NCI-H2029 treated with DMSO at 0.1 percent for 48 hours (cell line): Measurements from ENCODE around the gene STEAP4.
"Not testable (repeated sequence)": the region's sequence is repeated elsewhere in the genome, so short reads cannot be mapped to it uniquely, and the experiment has no call there.

Experiments
- DNase-seq: peaks from one replicate; lab custom pipeline; 2025; lab: John Stamatoyannopoulos, UW

The STEAP4 gene

GRCh38 chr7:88312061-88312663, 5.5 kb upstream of the STEAP4 start:
- DNase-seq = no peak

GRCh38 chr7:88311675-88312036, 5.0 kb upstream of the STEAP4 start:
- peak; percentile 3 for DNase-seq

GRCh38 chr7:88310956-88311674, 4.4 kb upstream of the STEAP4 start:
- DNase-seq = no peak

DNA sequence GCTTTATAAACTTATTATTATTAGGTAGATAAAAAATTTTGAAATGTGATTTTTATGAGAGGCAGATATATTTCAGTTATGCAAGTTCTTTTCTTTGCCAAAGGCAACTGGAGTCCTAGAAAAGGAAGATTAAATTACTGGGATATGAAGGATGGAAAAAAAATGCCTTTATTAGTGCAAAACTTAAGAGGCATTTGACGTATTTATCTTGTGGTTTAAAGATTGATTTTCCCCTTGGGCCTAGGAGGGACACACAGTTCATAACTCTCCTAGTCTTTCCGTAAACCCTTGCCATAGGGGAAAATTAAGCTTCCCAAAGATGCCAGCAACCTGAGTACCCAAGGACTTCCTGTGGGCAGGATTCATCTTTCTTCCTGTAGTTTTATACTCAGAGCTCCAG, 3.1 kb upstream of the STEAP4 start:
- no peak for DNase-seq

DNA sequence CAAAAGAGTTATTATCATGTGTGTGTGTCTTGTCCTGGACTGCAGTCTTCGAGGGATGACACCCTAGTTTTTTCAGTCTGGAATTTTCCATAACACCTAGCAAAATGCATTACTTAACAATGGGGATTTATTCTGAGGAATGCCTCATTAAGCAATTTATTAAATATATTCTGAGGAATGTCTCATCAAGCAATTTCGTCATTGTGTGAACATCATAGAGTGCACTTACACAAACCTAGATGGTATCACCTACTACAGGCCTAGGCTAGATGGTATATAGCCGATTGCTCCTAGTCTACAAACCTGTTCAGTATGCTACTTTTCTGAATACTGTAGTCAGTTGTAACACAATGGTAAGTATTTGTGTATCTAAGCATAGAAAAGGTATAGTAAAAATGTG, 1.1 kb upstream of the STEAP4 start:
- DNase-seq = no peak

- no peak for DNase-seq
Observed at GRCh38 chr7:88307412-88307811, 718 bp upstream of the STEAP4 start.

DNA sequence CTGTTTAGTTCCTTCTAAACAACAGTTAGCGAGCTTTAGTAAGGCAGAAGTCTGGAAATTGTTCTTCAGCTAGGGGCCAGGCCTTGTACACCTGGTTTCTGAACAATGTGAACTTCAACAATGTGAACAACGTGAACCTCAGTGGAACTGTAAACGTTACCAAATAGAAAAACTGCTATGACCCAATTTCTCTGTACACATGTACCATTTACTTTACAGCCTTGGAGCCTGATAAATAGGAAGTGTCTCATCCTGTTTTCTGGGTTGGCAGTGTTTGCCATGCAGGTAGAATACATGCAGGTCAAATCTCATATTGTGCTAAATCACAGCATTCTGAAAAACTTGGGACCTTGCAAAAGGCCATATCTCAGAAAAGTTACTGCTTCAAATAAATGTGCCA, 1.6 kb downstream of the STEAP4 start:
- no peak for DNase-seq

GRCh38 chr7:88302486-88302885, 4.2 kb downstream of the STEAP4 start:
- DNase-seq = no peak

- no peak for DNase-seq
Observed at GRCh38 chr7:88301924-88302323, 4.8 kb downstream of the STEAP4 start.

DNA sequence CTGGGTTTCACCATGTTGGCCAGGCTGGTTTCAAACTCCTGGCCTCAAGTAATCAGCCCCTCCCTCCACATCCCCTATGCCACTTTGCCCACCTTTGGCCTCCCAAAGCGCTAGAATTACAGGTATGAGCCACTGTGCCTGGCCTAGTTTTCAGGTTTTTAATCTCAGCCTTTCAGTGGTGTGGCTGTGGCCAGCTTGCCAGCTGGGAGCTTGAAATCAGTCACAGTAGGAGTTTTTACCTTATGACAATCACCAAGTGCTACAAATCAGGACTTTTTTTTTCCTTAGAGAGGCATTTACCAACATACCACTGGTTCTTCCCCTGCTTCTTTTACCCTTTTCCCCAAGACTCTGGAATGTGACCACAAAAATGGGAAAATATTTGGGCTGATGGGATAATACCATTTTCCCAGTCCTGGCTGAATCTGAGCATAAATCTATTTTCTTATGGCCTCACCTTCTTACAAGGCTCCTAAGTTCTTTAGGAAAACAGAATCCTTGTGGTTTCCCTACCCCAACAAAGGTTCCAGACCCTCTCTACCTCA, 6.2 kb downstream of the STEAP4 start:
- no peak for DNase-seq

- DNase-seq = no peak
Observed at GRCh38 chr7:88299126-88299525, 7.6 kb downstream of the STEAP4 start.

- no peak for DNase-seq
Observed at GRCh38 chr7:88293866-88294265, 12.8 kb downstream of the STEAP4 start.

GRCh38 chr7:88291398-88292173, 15.1 kb downstream of the STEAP4 start:
- DNase-seq = no peak

GRCh38 chr7:88290491-88290890, 16.2 kb downstream of the STEAP4 start:
- no peak for DNase-seq

DNA sequence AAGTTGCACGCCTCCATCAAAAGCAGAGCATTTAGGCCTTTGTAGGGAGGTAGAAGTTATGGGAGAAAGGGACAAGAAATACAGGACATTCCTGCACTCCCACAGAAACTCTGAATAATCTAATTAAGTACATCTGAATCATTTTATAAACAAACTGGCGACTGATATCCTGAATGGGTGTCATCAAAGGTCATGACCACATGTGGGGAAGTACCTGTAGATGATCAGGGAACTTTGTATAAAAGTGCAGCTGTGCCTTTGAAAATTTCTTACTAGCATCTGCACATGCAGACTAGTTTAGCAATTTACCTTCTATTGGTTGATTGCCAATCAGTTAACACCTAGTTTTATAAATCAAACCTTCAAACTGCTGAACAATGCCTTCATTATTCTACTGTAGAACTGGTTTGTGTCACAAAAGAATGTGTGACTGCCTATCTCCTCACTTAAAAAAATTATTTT, 17.1 kb downstream of the STEAP4 start:
- DNase-seq = no peak

GRCh38 chr7:88281749-88282148, 24.9 kb downstream of the STEAP4 start:
- no peak for DNase-seq

DNA sequence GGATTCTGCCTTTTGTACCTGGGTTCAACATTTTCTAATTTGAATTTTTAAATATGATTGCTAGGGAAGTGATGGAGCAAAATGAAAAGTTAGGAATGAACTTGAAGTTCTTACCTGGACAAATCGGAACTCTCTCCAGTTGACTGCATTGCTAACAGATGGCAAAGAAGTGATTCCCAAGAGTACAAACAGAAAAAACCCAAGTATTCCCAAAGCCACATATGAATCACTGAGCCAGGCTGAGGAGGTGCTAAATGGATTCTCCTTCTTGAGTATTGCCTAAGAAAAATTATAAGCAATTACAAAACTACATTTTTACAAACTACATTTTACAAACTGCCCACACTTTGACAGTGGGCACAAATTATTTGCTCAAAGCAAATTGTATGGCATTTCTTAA, 25.9 kb downstream of the STEAP4 start:
- no peak for DNase-seq

DNA sequence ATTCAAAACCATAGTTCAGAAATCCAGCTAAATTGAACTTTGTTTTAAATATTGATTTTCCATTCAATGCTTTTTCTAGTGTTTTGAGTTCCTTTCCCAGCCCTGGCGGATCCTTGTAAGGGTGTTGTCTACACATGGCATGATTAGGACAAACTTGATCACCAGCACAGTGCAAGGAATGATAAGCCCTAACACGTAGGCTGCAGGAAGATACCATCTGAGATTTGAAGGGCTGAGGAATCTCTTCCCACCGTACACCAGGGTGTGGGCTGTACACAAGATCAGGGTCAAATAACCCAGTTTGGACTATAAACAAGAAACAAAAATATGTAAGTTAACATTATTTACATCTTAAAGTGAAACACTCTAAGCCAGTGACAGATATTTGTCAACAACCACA, 27.4 kb downstream of the STEAP4 start:
- DNase-seq = no peak

- no peak for DNase-seq
Observed at GRCh38 chr7:88278881-88279280, 27.8 kb downstream of the STEAP4 start.

- DNase-seq = no peak
Observed at GRCh38 chr7:88276605-88277153, 30.0 kb downstream of the STEAP4 start.

GRCh38 chr7:88274856-88275255, 31.8 kb downstream of the STEAP4 start:
- DNase-seq = not testable (repeated sequence)

- no peak for DNase-seq
Observed at GRCh38 chr7:88269586-88269985, 37.1 kb downstream of the STEAP4 start.

- DNase-seq = no peak
Observed at GRCh38 chr7:88268858-88269257, 37.8 kb downstream of the STEAP4 start.
